ENCODE measurements around the gene NGB. TPM values are rescaled to one million over a fixed set of nuclear protein-coding genes. Genes with fewer than 3 reads are reported as not detected.

NGB gene
- total and polyA plus RNA-seq, 2 of the 8 experiments (the other 6 are each of a cell fraction or from before 2014, with no cell fraction given), result 0.30 to 0.60 TPM

DNA sequence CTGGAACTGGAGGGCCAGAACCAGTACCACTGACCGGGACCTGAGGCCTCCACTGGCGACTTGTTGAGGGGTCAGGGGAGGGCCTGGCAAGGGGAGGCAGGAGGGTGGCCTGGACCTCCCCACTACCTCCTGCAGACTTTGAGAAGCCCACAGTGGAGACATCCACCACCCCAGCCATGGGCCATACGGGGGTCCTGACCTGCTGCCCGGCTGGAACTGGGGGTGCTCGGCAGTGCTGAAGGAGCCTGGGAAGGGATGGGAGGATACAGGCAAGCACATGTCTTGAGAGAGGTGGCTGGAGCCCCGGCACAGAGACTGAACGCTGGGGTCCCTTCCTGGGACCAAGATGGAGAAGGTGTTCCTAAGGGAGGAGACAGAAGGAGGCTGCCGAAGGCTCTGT, 14.3 kb downstream of the NGB start:
- H4K5ac ChIP-seq (ENCODE audit: insufficient read length, low read depth, low read length), result no peak overlapping the region
- no peak overlapping the region for H3K9ac ChIP-seq (replicated peaks in 1 of 4; ENCODE audit: extremely low read depth in 1 of 4, low read depth in 3 of 4, low read length in 3 of 4)
- no peak overlapping the region for H2BK12ac ChIP-seq (ENCODE audit: low read depth, low read length)
- H3K27ac ChIP-seq (ENCODE audit: low read depth, low read length), result no peak overlapping the region
- no peak overlapping the region for H2BK120ac ChIP-seq (replicated peaks; ENCODE audit: low read depth, low read length)
- peaks cover 0 to 4% (median 0%) of the 10 kb centered on the region in 4 experiments; a peak in 1 of 7 replicates for H3K4me1 ChIP-seq (replicated peaks in 1 of 4; ENCODE audit: control insufficient read depth in 3 of 4, insufficient read depth in 4 of 4, low read length in 3 of 4)
- no peak overlapping the region for H3K4me3 ChIP-seq (ENCODE audit: extremely low read depth in 1 of 4, insufficient read depth in 2 of 4, low read depth in 3 of 4, low read length in 4 of 4)
- no peaks in the 10 kb centered on the region for H3K9me3 ChIP-seq (ENCODE audit: insufficient read depth in 2 of 2, low read depth in 1 of 2, low read length in 1 of 2)
- H3K14ac ChIP-seq (ENCODE audit: insufficient read length), result no peak overlapping the region
- no peaks in the 10 kb centered on the region for H3K79me2 ChIP-seq (ENCODE audit: control insufficient read depth in 1 of 2, insufficient read depth in 2 of 2, low read length in 2 of 2)
- no peak overlapping the region for H2AFZ ChIP-seq (ENCODE audit: low read length)
- no peak overlapping the region for H3K4me2 ChIP-seq (ENCODE audit: insufficient read depth in 1 of 2, low read depth in 2 of 2, low read length in 2 of 2)
- H3K79me1 ChIP-seq (ENCODE audit: low read depth, low read length), result no peaks in the 10 kb centered on the region
- ChIA-PET CTCF (ENCODE audit: partially characterized antibody) (interaction anchor here (0.6 to 1.6 kb wide), 4 partner anchors 12 to 117 kb away, joined by 3 to 4 read pairs (median 3); no protein-coding TSS in a partner anchor), POLR2A (ENCODE audit: partially characterized antibody) (no interaction called here)
- no peak for TF ChIP-seq SIRT6 (IDR thresholded peaks at IDR 0.05; ENCODE audit: low read length)
- TF ChIP-seq BRCA1 (IDR thresholded peaks at IDR 0.05; ENCODE audit: low read depth, low read length), result no peak
- H4K8ac ChIP-seq (ENCODE audit: extremely low read depth, insufficient read depth, low read length), result peak overlapping the region; percentile 74; the same call in 1 of the 2 replicates
- H3K27me3 ChIP-seq (replicated peaks in 1 of 4; ENCODE audit: control insufficient read depth in 3 of 4, extremely low read depth in 1 of 4, insufficient read depth in 3 of 4, low read length in 3 of 4), result no peaks in the 10 kb centered on the region
- H2BK20ac ChIP-seq (ENCODE audit: low read length), result no peak overlapping the region
- no peaks in the 10 kb centered on the region for H3K36me3 ChIP-seq (ENCODE audit: control insufficient read depth in 2 of 4, insufficient read depth in 4 of 4, low read length in 3 of 4)
- 96% methylated on average over 7 of the region's 8 CpGs; no CpG with 5 or more reads in 1 of the 2 experiments for WGBS, 2 experiments (ENCODE audit: extremely low coverage in 1 of 2, insufficient coverage in 1 of 2, insufficient read length in 1 of 2, insufficient replicate concordance in 2 of 2, low coverage in 1 of 2, low lambda C conversion rate in 2 of 2, missing lambda C conversion rate in 1 of 2)
- H3K18ac ChIP-seq (ENCODE audit: extremely low read depth, low read length), result no peak overlapping the region
- H3K23ac ChIP-seq (ENCODE audit: insufficient read length), result no peak overlapping the region
- no peak overlapping the region for H2BK5ac ChIP-seq (ENCODE audit: low read depth, low read length)
- H4K20me1 ChIP-seq (replicated peaks in 1 of 2; ENCODE audit: control insufficient read depth in 1 of 2, insufficient read depth in 2 of 2, low read length in 2 of 2), result no peaks in the 10 kb centered on the region
- no peak overlapping the region for H2BK15ac ChIP-seq (ENCODE audit: low read length)
- no peaks in the 10 kb centered on the region for H3K23me2 ChIP-seq (ENCODE audit: low read depth, low read length)
- H2AK5ac ChIP-seq (ENCODE audit: low read depth, low read length), result no peak overlapping the region
- FAIRE-seq, result no peak
- no peak overlapping the region for H4K91ac ChIP-seq (replicated peaks; ENCODE audit: insufficient read length, low read length)
- no peak overlapping the region for H3K56ac ChIP-seq (replicated peaks; ENCODE audit: insufficient read length, low read depth, low read length)
- no peak overlapping the region for H3K4ac ChIP-seq (replicated peaks; ENCODE audit: insufficient read length, low read depth, low read length)
- no peak for DNase-seq (ENCODE audit: low read depth in 1 of 2, low spot score in 2 of 2)

Measured in H1 (cell line).